Panc1 (cell line): Measurements from ENCODE around the gene AAMDC. TPM values are rescaled to one million over a fixed set of nuclear protein-coding genes. Genes with fewer than 3 reads are reported as not detected.
A peak's percentile ranks its signal among the peaks of the same experiment; 100 is the strongest.
"Not testable (repeated sequence)": the region's sequence is repeated elsewhere in the genome, so short reads cannot be mapped to it uniquely, and the experiment has no call there.

ENCODE experiments used
- ATAC-seq: fragments of 200-7000 bp; cut with Tn5 transposase; 2 replicates; pipeline ENCODE4 v1.9.1; 2020; ENCODE audit warnings: mild to moderate bottlenecking, moderate library complexity
- BruUV-seq: library from RNA; stranded (reverse); fragments of 400-500 nt; replicated peaks from 2 replicates; lab custom pipeline; 2021; lab: Mats Ljungman, UMichigan
- CTCF ChIA-PET: fragments of 300-600 bp; sonication (Branson Sonifier 250); formaldehyde crosslinking; loops from one replicate; lab custom pipeline; 2022; ENCODE audit warnings: antibody characterized with exemption; lab: Charles Lee
- POLR2A ChIA-PET: fragments of 300-600 bp; sonication (Branson Sonifier 250); formaldehyde crosslinking; loops from one replicate; lab custom pipeline; 2022; ENCODE audit warnings: antibody characterized with exemption; lab: Charles Lee
- DNase-seq: peaks from one replicate; pipeline ENCODE4 v3.0.0-alpha.2; 2010; ENCODE audit warnings: low read depth, low spot score
- H3K27ac ChIP-seq: 2 replicates; pipeline ENCODE4 v1.5.1; 2011; ENCODE audit warnings: mild to moderate bottlenecking, low read length, inconsistent platforms
- H3K27me3 ChIP-seq: fragments of 200-500 bp; sonication (Bioruptor generic); 2 replicates; pipeline ENCODE4 v1.6.0; 2014; ENCODE audit warnings: low read length, inconsistent platforms; ENCODE audit not compliant: control insufficient read depth, insufficient read depth
- H3K36me3 ChIP-seq: fragments of 200-500 bp; sonication (Bioruptor generic); 2 replicates; pipeline ENCODE4 v1.5.1; 2014; ENCODE audit warnings: inconsistent platforms, mild to moderate bottlenecking, low read length, moderate library complexity; ENCODE audit not compliant: control insufficient read depth, insufficient read depth
- H3K4me1 ChIP-seq: 2 replicates; pipeline ENCODE4 v1.5.1; 2011; ENCODE audit warnings: inconsistent platforms, mild to moderate bottlenecking, low read length, moderate library complexity; ENCODE audit not compliant: control insufficient read depth, insufficient read depth
- H3K4me3 ChIP-seq, 2 experiments: 2 replicates each; pipeline ENCODE4 v1.5.1; 2011 to 2012; ENCODE audit warnings: low read depth in 2 of 2, low read length in 2 of 2, mild to moderate bottlenecking in 2 of 2, inconsistent platforms in 1 of 2, moderate library complexity in 1 of 2
- H3K9me3 ChIP-seq: fragments of 200-500 bp; sonication (Bioruptor generic); 2 replicates; pipeline ENCODE4 v1.5.1; 2014; ENCODE audit warnings: low read depth, mild to moderate bottlenecking, inconsistent platforms, low read length, moderate library complexity; ENCODE audit not compliant: control insufficient read depth, insufficient read depth
- in situ Hi-C: cut with HindIII; loops from 2 replicates; pipeline ENCODE4 v1.10.0; 2016; ENCODE audit warnings: low sequenced_read_pairs, low pct_unique_long_range_greater_than_20kb
- intact Hi-C: fragments of 100-400 bp; cut with micrococcal nuclease; formaldehyde crosslinking; loops from one replicate; pipeline ENCODE4 v1.10.0; 2022; ENCODE audit not compliant: unreplicated experiment
- total RNA-seq: library from RNA; stranded (reverse); gene quantifications from one replicate; pipeline ENCODE4 v1.2.1, GENCODE V29; 2021; ENCODE audit not compliant: unreplicated experiment

Gene AAMDC
- total RNA-seq, 1 experiment from 2014 or later, result 52.7 TPM

DNA sequence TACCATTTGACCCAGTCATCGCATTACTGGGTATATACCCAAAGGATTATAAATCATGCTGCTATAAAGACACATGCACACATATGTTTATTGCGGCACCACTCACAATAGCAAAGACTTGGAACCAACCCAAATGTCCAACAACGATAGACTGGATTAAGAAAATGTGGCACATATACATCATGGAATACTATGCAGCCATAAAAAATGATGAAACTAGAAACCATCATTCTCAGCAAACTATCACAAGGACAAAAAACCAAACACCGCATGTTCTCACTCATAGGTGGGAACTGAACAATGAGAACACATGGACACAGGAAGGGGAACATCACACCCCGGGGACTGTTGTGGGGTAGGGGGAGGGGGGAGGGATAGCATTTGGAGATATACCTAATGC is 68.1 kb downstream of the AAMDC start:
- ATAC-seq, H3K27me3 ChIP-seq, intact Hi-C loops, DNase-seq, H3K36me3 ChIP-seq, H3K4me1 ChIP-seq, CTCF ChIA-PET, H3K9me3 ChIP-seq, POLR2A ChIA-PET, H3K4me3 ChIP-seq, H3K27ac ChIP-seq, BruUV-seq, in situ Hi-C loops: not testable (repeated sequence)

DNA sequence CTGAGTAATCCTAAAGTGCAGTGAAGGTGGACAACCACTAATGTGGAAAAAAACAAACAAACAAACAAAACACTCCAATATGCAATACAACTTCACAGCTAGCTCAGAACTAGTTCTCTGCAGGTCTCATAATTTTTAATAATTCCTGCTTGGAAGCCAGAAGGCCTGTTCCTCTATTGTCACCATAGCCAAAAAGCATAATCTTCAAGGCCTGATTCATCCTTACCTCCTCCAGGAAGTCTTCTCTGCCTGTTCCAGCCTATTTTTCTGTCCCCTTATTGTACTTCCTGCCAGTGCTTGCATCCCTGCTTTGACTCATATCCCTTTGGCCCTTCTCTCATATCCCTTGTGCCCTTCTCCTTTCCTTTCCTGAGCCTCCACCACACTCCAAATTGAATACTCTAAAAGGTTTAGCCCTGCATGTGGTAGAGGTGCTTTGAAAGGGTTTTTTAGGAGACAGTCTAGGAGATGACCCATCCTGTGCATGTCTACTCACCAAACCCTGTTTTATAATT is 69.2 kb downstream of the AAMDC start:
- DNase-seq, in situ Hi-C loops, H3K27ac ChIP-seq, H3K4me3 ChIP-seq, BruUV-seq, H3K36me3 ChIP-seq, H3K27me3 ChIP-seq, H3K4me1 ChIP-seq, POLR2A ChIA-PET, intact Hi-C loops, CTCF ChIA-PET, H3K9me3 ChIP-seq: not testable (repeated sequence)
- peak; percentile 54 for ATAC-seq

DNA sequence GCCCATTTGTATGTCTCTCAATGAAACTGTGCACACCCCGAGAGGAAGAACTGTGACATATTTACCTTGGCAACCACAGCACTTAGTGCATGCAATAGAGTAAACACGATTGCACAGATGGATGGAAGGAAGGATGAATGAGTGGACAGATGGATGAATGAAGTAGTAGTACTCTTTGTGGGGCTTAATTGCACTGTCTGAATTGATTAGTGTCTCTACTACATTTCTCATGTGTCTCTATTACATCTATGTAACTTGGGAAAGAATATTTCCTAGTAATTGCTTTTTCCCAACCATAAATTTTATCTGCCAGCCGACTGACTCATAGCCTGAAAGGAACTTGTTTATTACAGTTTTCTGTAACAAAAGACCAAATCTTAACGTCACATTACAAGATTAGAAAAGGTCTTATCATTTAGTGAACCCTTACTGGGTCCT is 69.7 kb downstream of the AAMDC start:
- in situ Hi-C loops, result not testable (repeated sequence)

DNA sequence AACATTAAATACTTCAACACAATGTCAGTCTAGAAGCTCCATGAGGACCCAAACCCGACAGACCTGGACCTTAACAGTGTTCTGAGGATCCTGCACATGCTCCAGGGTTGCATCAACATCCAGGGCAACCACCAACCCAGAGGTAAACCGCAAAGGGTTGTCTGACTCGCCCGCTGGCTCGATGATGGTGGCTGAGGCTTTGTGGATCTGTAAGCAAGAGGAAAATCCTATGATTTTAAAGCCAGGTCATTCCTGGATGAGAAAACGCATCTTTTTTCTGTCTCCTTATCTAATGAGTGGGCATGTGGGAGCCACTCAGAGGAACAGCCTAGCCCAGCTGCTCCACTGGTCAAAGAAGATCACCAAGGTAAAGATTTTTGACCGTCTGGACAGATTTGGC is 70.3 kb downstream of the AAMDC start:
- H3K36me3 ChIP-seq, H3K27ac ChIP-seq, H3K4me3 ChIP-seq, in situ Hi-C loops, CTCF ChIA-PET, H3K27me3 ChIP-seq, POLR2A ChIA-PET, H3K9me3 ChIP-seq, DNase-seq, BruUV-seq, H3K4me1 ChIP-seq, intact Hi-C loops: not testable (repeated sequence)
- peak; percentile 32; the same call in 1 of the 2 replicates for ATAC-seq

More for the DNA sequence above, 69.7 kb downstream of the AAMDC start:
- POLR2A ChIA-PET, H3K4me3 ChIP-seq, H3K36me3 ChIP-seq, H3K4me1 ChIP-seq, BruUV-seq, intact Hi-C loops, H3K9me3 ChIP-seq, CTCF ChIA-PET, H3K27ac ChIP-seq, H3K27me3 ChIP-seq: not testable (repeated sequence)
- DNase-seq (peak; percentile 28), ATAC-seq (peak; percentile 72)

DNA sequence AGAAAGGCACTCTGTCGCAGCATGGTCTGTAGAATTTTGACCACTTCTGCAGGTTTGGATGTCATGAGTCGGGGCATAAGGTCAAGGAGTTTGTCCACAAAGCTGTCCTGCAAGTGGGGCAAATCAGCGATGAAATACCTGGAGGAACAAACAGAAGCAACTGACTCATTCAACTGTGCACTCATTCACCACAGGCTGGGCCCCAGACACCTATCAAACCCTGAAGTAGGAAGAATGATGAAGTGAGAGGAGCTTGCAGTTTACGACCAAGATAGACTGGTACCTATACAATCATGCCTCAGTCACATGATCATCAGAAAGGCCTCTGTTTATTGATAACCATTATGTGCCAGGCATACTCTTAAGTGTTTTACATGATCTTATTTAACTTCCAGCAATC is 70.8 kb downstream of the AAMDC start:
- ATAC-seq, H3K27me3 ChIP-seq, CTCF ChIA-PET, H3K4me1 ChIP-seq, in situ Hi-C loops, H3K27ac ChIP-seq, POLR2A ChIA-PET, H3K4me3 ChIP-seq, intact Hi-C loops, DNase-seq, H3K36me3 ChIP-seq, BruUV-seq, H3K9me3 ChIP-seq: not testable (repeated sequence)

DNA sequence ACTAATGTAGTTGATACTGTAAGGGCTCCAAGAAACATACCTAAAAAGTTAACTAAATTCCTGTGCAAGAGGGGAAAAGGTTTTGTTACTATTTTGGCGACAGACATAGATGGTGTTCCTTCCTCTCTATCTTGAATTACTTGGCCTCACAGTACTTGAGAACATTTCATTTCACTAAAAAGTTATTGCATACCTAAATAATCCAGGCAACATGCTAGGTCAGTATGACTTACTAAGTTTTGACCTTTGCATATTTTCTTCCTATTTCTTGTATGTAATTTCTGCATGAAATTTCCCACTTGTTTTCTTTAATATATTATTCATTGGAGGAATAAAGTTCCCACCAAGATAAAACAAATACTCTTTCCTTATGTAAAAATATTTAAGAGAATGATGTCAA is 74.0 kb downstream of the AAMDC start:
- H3K27ac ChIP-seq, H3K36me3 ChIP-seq, DNase-seq, H3K9me3 ChIP-seq, BruUV-seq, in situ Hi-C loops, H3K4me1 ChIP-seq, H3K4me3 ChIP-seq, ATAC-seq, H3K27me3 ChIP-seq, CTCF ChIA-PET, intact Hi-C loops, POLR2A ChIA-PET: not testable (repeated sequence)
